GM21381 (cell line): ENCODE results near the gene DSG2.

Source experiments
- ATAC-seq: cut with Tn5 transposase; IDR thresholded peaks from one replicate; pipeline ENCODE4 v1.9.1; 2021; ENCODE audit warnings: mild to moderate bottlenecking, moderate library complexity; ENCODE audit not compliant: unreplicated experiment

Gene DSG2

GRCh38 chr18:31551883-31552282 lies 53.9 kb downstream of the DSG2 start:
- no peak for ATAC-seq

GRCh38 chr18:31553800-31554199 lies 55.8 kb downstream of the DSG2 start:
- ATAC-seq, result no peak

GRCh38 chr18:31554776-31555175 lies 56.8 kb downstream of the DSG2 start:
- ATAC-seq, result no peak

- no peak for ATAC-seq
Measured at GRCh38 chr18:31555971-31556747, 58.2 kb downstream of the DSG2 start.

- no peak for ATAC-seq
Measured at GRCh38 chr18:31557446-31557845, 59.5 kb downstream of the DSG2 start.

- ATAC-seq, result no peak
Measured at GRCh38 chr18:31558567-31558966, 60.6 kb downstream of the DSG2 start.

GRCh38 chr18:31562726-31563125 lies 64.7 kb downstream of the DSG2 start:
- ATAC-seq, result no peak

GRCh38 chr18:31563778-31564177 lies 65.8 kb downstream of the DSG2 start:
- ATAC-seq, result no peak

- no peak for ATAC-seq
Measured at GRCh38 chr18:31565345-31565744, 67.4 kb downstream of the DSG2 start.

GRCh38 chr18:31565782-31566512 lies 68.0 kb downstream of the DSG2 start:
- ATAC-seq, result no peak

GRCh38 chr18:31566576-31567306 lies 68.8 kb downstream of the DSG2 start:
- no peak for ATAC-seq

GRCh38 chr18:31572368-31572767 lies 74.4 kb downstream of the DSG2 start:
- ATAC-seq, result no peak

- ATAC-seq, result no peak
Measured at GRCh38 chr18:31573051-31573450, 75.1 kb downstream of the DSG2 start.

GRCh38 chr18:31574359-31574758 lies 76.4 kb downstream of the DSG2 start:
- ATAC-seq, result no peak

GRCh38 chr18:31575515-31576257 lies 77.7 kb downstream of the DSG2 start:
- ATAC-seq, result no peak

GRCh38 chr18:31576670-31577069 lies 78.7 kb downstream of the DSG2 start:
- no peak for ATAC-seq

GRCh38 chr18:31577195-31577594 lies 79.2 kb downstream of the DSG2 start:
- no peak for ATAC-seq

GRCh38 chr18:31578126-31578525 lies 80.1 kb downstream of the DSG2 start:
- ATAC-seq, result no peak

GRCh38 chr18:31579375-31579774 lies 81.4 kb downstream of the DSG2 start:
- no peak for ATAC-seq

GRCh38 chr18:31581498-31582197 lies 83.7 kb downstream of the DSG2 start:
- ATAC-seq, result no peak
